Vagina (tissue), 2 donors: ENCODE data around the gene TAPBPL. TPM values are rescaled to one million over a fixed set of nuclear protein-coding genes. Genes with fewer than 3 reads are reported as not detected.
A peak's percentile ranks its signal among the peaks of the same experiment; 100 is the strongest.

ENCODE experiments used
- DNase-seq, 2 donors: peaks; one replicate each; pipeline ENCODE4 v3.0.0-alpha.2; 2017; ENCODE audit errors: extremely low spot score in 2 of 2
- H3K27ac ChIP-seq: fragments of 200-600 bp; sonication (generic); one replicate; pipeline ENCODE4 v1.5.1; 2019
- H3K27me3 ChIP-seq: fragments of 200-600 bp; sonication (generic); one replicate; pipeline ENCODE4 v1.5.1; 2019
- H3K36me3 ChIP-seq, 2 donors: fragments of 200-600 bp; sonication (generic); one replicate each; pipeline ENCODE4 v1.5.1; 2017 to 2019
- H3K4me1 ChIP-seq: fragments of 200-600 bp; sonication (generic); one replicate; pipeline ENCODE4 v1.5.1; 2019
- H3K4me3 ChIP-seq, 2 donors: fragments of 200-600 bp; sonication (generic); 1 replicate in 1 of 2; 2 replicates in 1 of 2; pipeline ENCODE4 v1.5.1; 2016 to 2019
- H3K9me3 ChIP-seq: fragments of 200-600 bp; sonication (generic); one replicate; pipeline ENCODE4 v1.5.1; 2019
- CTCF ChIP-seq, 3 experiments: fragments of 450-650 bp in 2 of 3; fragments of 200-600 bp in 1 of 3; sonication (generic) in 1 of 3; IDR thresholded peaks; one replicate each; pipeline ENCODE4 v1.5.1; 2017 to 2019; ENCODE audit warnings: antibody characterized with exemption in 3 of 3, mild to moderate bottlenecking in 2 of 3, moderate library complexity in 2 of 3
- POLR2A ChIP-seq, 2 donors: fragments of 450-650 bp; IDR thresholded peaks; one replicate each; pipeline ENCODE4 v1.6.1; 2017; ENCODE audit warnings: antibody characterized with exemption in 2 of 2, mild to moderate bottlenecking in 2 of 2, moderate library complexity in 2 of 2
- POLR2AphosphoS5 ChIP-seq, 2 donors: sonication (generic); formaldehyde crosslinking; IDR thresholded peaks; one replicate each; pipeline ENCODE4 v1.9.0; 2017; ENCODE audit warnings: antibody characterized with exemption in 2 of 2, mild to moderate bottlenecking in 2 of 2, low read depth in 1 of 2; ENCODE audit not compliant: insufficient read depth in 1 of 2
- intact Hi-C: fragments of 100-400 bp; cut with DNase I; formaldehyde crosslinking; loops from one replicate; pipeline ENCODE4 v1.15.1; 2023
- total RNA-seq: library from RNA; depleted of rRNA; stranded (reverse); fragments of >200 nt; gene quantifications from one replicate; pipeline ENCODE4 v1.2.3, GENCODE V29; 2016

The TAPBPL gene
- total RNA-seq, 1 donor from 2014 or later = 21.1 TPM

- Histone ChIP-seq H3K9me3 (no peaks in the 10 kb centered on the region), H3K4me1 (no peaks in the 10 kb centered on the region), H3K27ac (no peak overlapping the region), H3K27me3 (no peaks in the 10 kb centered on the region), H3K36me3 (no peaks in the 10 kb centered on the region), H3K4me3 (no peak overlapping the region)
- intact Hi-C loops = no loop called here
- no peak for DNase-seq
- TF ChIP-seq POLR2A (IDR thresholded peaks at IDR 0.05) = no peak
- no peak for TF ChIP-seq POLR2AphosphoS5 (IDR thresholded peaks at IDR 0.05; ENCODE audit: insufficient read depth in 1 of 2, low read depth in 1 of 2)
- TF ChIP-seq CTCF (IDR thresholded peaks at IDR 0.05) = no peak
Observed at GRCh38 chr12:6444031-6444430, 7.8 kb upstream of the TAPBPL start.

- DNase-seq = no peak
- TF ChIP-seq CTCF (IDR thresholded peaks at IDR 0.05) (no peak), POLR2AphosphoS5 (IDR thresholded peaks at IDR 0.05; ENCODE audit: insufficient read depth in 1 of 2, low read depth in 1 of 2) (no peak), POLR2A (IDR thresholded peaks at IDR 0.05) (no peak)
- H3K27me3 ChIP-seq = no peaks in the 10 kb centered on the region
- intact Hi-C loops = no loop called here
- no peaks in the 10 kb centered on the region for H3K9me3 ChIP-seq
- peaks cover 9% of the 10 kb centered on the region for H3K4me1 ChIP-seq
- H3K36me3 ChIP-seq = no peaks in the 10 kb centered on the region
- no peak within 1 kb of the TSS for H3K27ac ChIP-seq
- H3K4me3 ChIP-seq = peak within 1 kb of the TSS in 1 of 2 donors; percentile 15
Observed at GRCh38 chr12:6444704-6445688, 6.8 kb upstream of the TAPBPL start, which contains the start of gene CD27. Gene CD27 (plus strand): TSS chr12:6444955. CDS start chr12:6445096, 141 bp downstream.

GRCh38 chr12:6450091-6450868 lies 1.6 kb upstream of the TAPBPL start:
- peaks cover 0 to 18% of the 10 kb centered on the region in 2 donors for H3K36me3 ChIP-seq
- peak overlapping the region; percentile 70 to 80 for H3K4me3 ChIP-seq
- no peak for DNase-seq

GRCh38 chr12:6450869-6451347 lies 934 bp upstream of the TAPBPL start:
- no peak for DNase-seq
- TF ChIP-seq CTCF (IDR thresholded peaks at IDR 0.05) (no peak), POLR2AphosphoS5 (IDR thresholded peaks at IDR 0.05; ENCODE audit: insufficient read depth in 1 of 2, low read depth in 1 of 2) (no peak), POLR2A (IDR thresholded peaks at IDR 0.05) (no peak)
- Histone ChIP-seq H3K9me3 (no peaks in the 10 kb centered on the region), H3K27me3 (no peaks in the 10 kb centered on the region), H3K4me3 (peak overlapping the region; percentile 70 to 80), H3K36me3 (peaks cover 0 to 19% of the 10 kb centered on the region in 2 donors), H3K27ac (peak overlapping the region; percentile 95), H3K4me1 (peaks cover 37% of the 10 kb centered on the region)
- intact Hi-C loops = loop anchor here (2.0 kb wide), 1 partner anchor 20 kb away; no protein-coding TSS in a partner anchor

More at GRCh38 chr12:6450091-6450868, 1.6 kb upstream of the TAPBPL start:
- Histone ChIP-seq H3K27me3 (no peaks in the 10 kb centered on the region), H3K9me3 (no peaks in the 10 kb centered on the region), H3K27ac (peak overlapping the region; percentile 95), H3K4me1 (peaks cover 37% of the 10 kb centered on the region)
- intact Hi-C loops = loop anchor here (2.0 kb wide), 1 partner anchor 19 kb away; no protein-coding TSS in a partner anchor
- TF ChIP-seq POLR2AphosphoS5 (IDR thresholded peaks at IDR 0.05; ENCODE audit: insufficient read depth in 1 of 2, low read depth in 1 of 2) (no peak), CTCF (IDR thresholded peaks at IDR 0.05) (no peak), POLR2A (IDR thresholded peaks at IDR 0.05) (no peak)
